Stimulated activated CD4-positive, alpha-beta T cell treated with anti-CD3 and anti-CD28 coated beads, Interleukin-2, amount 100 ng/mL, for 48 hours (primary cell): ENCODE data around the gene CCDC197.

Source experiments
- DNase-seq, 2 donors: peaks; one replicate each; pipeline ENCODE4 v3.0.0-alpha.2; 2020

Gene CCDC197

DNA sequence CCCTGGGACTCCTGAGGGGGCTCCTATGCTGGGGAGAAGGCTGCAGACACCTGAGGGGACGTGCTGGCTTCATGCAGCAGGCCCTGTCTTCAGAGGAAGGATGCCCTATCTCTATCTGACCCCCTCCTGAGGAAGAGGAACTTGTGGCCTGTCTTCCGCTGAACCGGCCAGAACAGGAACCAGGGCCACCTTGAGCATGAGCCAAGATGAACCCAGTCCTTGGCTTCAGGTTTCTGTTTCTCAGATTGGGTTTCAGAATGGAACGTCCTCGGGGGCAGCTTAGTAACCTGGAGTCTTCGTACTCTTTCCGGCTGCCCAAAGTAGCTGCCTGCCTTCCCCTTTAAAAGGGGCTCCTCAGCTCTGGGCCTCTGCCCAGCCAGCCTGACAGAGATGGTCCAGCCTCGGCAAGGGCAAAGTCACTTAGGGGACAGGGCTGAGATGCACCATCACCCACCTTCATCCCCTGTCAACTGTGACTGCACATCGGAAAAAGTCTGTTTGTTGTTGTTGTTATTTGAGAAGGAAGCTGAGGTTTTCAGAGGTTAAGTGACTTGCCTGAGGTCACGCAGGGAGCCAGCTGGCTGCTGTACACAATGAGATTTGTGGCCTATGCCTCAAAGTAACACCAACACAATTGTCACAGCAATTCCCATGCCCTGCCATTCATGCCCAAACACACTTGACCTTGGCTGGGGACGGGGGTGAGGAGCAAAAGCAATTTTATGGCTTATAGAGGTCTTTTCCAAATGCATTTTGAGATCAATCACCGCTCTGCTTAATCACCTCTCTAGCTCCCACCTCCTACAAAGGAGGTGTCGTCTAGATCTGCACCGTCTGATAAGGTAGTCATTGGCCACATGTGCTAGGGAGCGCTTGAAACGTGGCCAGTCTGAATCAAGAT, 34.1 kb upstream of the CCDC197 start:
- DNase-seq, result no peak

DNA sequence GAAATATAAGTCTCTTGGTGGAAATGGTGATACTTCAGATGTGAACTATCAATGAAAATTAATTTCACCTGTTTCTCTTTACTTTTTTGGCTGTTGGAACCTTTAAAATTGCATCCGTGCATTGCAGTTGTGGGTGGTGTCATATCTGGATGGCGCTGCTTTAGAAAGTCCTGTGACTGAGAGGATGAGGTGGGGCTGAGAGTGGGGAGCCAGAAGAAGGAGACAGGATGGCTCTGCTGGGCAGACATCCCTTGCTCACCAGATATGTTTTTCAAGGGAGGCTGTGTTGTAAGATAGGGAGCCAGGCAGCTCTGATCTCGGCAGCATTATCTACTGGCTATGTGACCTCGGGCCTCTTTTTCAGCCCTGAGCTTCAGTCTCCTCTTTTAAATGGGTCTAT, 33.4 kb upstream of the CCDC197 start:
- DNase-seq, result no peak

DNA sequence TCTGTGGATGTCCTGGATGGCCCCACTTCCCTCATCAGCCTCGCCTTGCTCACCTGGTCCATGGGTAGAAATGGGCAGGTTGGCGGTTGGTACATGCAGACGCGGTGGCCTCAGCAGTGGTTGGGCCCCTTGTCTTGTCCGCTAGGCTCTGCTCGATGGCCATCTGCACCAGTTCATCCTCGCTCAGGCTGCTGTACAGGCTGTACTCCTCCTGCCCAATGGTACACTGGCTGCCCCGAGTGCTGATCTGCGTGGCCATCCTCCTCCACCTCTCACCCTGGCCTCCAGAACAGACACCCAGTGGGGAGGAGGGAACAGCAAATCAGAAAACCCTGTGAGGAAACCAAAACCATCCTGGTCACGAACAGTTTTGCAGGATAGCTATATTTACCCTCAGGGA, 32.8 kb upstream of the CCDC197 start:
- DNase-seq, result no peak

DNA sequence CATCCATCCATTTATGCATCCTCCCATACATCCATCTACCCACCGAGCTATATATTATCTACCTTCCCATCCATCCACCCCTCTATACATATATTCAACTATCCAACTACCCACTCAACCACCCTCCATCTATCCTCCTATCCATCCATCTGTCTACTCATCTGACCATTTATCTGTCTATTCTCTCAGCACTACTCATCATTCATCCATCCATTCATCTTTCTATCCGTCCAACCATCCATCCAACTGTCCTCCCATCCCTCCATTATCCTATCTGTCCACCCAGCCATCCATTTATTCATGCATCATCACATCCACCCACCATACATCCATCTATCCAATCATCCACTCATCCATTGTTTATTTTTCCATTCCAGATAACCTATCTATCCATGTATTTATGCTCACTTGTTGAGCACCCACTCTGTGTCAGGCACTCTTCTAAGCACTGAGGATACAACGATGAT, 32.2 kb upstream of the CCDC197 start:
- no peak for DNase-seq

DNA sequence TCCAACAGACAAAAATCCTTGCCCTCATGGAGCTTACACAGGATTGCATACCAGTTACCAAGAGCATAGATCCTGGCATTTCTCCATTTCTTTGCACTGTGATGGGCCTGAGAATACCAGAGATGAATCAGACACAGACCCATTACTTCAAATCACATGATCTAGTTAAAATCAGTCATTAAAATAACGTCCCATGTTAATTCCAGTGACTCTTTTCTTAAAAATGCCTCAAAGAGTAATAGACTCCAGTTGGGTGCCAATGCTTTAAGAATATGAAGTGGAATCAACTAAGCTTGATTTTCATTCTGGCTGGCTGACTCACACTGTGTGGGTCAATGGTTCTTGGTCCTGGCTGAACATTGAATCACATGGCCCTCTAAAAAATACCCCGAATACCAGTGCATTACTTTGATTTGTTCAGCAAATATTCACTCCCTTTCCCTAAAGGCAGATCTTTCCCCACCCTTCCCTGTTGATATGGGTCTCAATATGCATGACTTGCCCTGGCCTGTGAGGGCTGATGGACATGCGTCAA, 31.7 kb upstream of the CCDC197 start:
- no peak for DNase-seq

DNA sequence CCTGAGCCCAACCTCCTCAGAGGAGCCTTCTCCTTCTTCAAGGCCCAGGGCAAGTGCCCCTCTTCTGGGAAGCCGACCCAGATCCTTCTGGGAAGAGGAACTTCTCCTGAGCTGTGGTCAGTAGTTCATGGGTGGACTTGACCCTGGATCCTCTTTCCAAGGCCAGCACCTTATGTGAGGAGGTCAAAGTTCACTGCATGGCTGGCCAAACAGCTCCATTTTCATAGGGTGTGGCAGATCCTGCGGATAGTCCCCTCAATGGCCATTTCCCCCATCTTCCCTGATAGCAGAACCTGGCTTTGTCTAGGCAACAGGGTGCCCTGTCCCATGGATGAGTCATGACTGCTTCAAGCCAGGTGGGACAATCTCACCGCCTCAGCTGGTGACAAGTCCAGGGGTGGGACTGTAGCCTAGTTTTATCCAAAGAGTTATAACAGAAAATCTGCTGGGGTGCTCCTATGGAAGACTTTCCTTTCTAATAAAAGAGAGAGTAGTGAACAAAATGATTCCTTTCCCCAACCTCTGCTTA, 31.1 kb upstream of the CCDC197 start:
- no peak for DNase-seq

DNA sequence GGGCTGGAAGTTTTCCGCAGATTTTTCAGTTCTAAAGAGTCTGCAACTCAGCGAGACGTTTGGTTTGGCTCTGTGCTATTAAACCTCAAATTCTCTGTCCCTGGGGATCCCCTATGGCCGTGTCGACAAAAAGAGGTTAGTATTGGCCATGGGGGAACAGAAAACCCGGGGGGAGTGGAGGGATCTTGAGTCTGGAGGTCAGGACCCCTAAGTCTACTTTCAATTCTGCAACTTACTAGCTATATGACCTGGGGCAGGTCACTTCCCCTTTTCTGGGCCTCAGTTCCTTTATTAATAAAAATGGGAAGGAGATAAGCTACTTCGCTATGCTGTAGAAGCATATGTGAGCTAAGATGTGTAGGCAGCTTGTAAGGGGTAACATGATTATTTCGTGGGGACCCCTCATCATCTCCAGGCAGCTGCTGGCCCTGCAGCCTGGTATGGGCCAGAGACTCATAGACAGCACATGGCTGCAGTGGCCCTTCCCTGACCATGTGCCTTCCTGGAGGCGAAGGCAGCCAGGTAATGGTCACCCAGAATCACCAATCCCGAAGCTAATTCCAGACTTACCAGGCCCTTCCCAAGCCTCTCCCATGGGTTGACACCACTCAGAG, 29.4 kb upstream of the CCDC197 start:
- DNase-seq, result no peak

DNA sequence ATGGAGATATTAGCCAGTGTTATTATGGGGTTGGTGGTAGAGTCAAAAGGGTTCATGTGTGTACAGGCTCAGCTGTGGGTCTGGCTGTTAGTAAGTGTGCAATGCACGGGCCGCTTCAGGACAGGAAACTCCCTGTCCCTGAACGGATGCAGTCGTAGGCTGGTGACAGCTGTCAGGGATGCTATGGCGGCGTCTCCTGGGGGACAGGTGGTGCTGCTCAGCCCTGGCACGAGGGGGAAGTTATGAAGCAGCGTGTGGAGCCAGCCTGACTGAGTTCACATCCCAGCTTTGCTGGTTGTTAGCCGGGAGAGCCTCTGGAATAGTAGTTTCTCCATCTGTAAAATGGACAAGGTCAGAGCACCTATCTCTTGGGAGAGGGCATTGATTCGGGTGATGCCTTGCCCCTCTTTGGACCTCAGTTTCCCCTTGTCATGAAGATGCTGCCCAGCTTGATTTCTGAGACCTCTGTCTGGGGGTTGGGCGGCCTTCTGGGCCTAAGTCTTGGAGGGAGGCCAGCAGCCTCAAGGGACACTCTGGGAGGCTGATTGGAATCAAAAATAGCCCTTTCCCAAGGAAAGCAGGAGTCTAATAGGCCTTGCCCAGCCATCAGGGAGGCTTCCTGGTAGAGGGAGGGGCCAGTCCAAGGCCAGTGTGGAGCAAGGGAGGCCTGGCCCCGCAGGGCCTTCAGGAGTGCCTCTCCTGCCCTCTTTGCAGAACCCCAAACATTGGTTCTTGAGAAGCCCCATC, 27.8 kb upstream of the CCDC197 start:
- no peak for DNase-seq

DNA sequence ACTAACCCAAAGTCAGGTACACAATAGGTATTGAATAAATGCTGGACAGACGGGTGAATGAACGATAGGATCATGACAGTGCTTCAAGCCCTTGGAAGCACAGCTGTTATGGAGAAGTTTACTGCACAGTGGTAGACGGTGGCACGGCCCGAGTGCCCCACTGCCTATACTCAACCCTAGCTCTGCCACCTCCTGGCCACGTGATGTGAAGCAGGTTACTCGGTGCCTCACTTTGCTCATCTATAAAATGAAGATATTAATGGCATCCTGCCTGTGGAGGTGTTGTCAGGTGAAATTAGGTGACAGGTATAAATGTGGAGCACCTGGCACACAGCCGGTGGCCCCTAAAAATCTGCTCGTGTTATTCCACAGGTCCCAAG, 26.5 kb upstream of the CCDC197 start:
- DNase-seq, result no peak

DNA sequence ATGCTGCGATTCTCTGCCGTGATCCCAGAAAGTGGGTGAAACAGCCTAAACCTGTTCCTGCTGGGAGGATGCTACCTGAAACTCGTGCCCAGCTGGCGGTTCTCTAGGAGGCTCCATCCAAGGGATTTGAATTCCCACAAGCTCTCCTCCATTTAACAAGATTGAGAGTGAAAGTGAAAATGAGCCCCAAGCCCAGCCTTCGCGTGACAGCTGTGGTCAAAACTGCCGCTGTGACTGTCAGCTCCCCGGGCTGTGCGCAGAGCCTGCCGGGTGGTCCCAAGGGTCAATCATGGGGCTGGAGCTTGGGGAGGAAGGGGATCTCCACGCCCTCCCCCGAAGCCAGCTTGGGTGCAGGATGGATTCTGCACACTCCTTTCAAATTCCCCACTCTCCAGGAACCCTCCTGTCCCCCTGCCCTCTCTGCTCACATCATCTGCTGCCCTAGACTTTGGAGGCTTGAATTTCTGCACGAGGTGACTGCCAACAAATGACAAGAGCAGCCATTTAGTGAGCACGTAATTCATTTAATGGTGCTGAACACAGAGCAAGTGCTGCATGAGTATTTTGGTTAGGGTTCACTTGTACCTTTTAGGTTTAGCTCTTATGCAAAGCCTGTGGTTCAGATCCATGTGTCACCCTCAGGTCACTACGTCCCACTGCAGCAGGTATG, 26.0 kb upstream of the CCDC197 start:
- DNase-seq, result no peak

DNA sequence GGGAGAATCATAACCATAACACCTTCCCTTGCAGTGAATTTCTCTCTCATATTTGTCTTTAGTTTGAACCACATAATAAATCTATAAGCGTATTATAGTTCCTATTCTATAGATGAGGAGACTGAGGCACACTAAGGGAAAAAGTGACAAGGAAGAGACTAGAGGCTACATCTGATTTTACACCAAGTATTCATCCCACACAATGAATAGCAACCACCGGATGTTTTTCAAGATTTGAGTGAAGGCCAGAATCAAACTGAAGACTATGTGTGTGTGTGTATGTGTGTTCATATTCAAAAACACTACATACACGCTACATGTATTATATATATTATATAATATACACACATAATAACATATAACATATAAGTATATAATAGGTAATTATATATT, 25.5 kb upstream of the CCDC197 start:
- DNase-seq, result no peak

DNA sequence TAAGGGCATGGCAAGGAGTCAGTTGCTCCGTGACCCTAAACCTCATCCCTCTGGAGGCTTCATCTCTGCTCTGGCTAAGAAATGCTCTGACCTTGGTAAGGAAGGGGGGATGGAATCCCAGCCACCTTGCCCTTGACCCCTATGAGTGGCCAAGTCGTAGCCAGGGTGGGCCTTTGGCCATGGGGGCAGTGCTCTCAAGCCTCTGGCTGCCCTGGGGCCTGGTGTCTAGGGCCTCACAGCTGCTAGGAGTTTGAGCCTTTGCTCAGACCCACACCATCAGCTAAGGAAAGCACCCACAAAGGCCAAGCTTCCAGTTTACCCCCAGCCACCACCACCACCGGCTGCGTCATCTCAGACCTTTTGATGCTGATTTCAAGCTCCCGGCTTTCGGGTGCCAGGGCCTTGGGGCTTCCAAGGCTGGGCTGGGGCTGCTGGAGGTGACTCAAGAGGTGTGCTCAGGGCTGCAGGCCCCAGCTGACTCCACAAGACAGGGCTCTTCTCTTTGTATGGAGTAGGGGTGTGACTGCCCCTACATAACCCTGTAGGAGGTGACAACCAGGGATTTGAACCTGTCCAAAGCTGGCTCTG, 24.4 kb upstream of the CCDC197 start:
- DNase-seq, result no peak

DNA sequence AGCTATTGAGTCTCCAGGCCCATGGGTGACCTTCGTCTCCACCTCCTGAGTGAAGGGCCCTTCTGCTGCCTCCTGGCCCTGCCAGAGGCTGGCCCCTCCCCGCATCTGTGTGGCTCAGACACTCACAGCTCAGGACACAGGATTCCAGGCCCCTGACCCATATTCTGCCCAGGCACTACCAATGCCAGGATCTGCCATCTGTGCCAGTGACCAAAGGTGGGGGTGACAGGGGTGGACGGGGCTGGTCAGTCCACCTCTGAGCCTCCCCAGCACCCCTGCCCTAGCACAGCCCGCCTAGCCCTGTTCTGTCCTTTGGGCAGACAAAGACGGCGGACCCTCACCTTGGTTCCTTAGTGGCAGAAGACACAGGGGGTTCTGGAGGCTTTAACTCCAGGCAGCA, 23.5 kb upstream of the CCDC197 start:
- no peak for DNase-seq

DNA sequence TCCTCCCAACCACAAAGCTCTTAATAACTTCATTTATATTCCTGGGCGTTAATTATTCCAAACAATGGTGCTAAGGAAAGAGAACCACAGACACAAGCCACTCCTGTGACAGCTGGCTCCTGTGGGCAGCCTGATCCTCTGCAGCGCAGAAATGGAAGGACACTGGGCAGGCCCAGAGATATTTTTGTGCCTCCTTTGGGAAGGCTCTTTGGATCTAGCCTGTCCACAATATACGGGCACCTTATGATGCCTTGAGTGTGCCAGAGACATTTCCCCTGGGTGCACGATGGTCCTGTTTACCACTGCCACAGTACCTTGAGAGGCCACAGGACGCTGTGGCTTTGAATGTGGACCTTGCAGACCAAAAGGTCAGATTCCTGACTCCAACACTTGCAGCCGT, 22.8 kb upstream of the CCDC197 start:
- DNase-seq, result no peak

DNA sequence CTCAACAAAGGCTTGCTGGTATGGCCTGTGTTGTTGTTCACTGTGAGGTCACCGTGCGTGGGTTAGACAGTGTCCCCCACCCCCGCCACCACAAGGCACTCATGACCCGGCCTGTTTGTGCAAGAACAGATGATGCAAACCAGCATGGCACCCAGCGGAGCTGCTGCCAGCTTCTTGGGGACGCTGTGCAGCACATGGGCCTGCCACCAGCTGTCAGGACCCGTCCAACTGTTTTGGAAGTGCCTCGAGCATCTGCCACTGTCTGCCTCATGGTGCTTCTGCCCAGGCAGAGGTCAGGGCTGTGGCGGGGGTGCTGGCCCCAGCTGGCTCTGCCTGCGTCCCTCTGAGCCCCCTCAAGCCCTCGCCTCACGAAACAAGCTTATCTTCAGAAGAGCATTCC, 22.3 kb upstream of the CCDC197 start:
- DNase-seq, result no peak

DNA sequence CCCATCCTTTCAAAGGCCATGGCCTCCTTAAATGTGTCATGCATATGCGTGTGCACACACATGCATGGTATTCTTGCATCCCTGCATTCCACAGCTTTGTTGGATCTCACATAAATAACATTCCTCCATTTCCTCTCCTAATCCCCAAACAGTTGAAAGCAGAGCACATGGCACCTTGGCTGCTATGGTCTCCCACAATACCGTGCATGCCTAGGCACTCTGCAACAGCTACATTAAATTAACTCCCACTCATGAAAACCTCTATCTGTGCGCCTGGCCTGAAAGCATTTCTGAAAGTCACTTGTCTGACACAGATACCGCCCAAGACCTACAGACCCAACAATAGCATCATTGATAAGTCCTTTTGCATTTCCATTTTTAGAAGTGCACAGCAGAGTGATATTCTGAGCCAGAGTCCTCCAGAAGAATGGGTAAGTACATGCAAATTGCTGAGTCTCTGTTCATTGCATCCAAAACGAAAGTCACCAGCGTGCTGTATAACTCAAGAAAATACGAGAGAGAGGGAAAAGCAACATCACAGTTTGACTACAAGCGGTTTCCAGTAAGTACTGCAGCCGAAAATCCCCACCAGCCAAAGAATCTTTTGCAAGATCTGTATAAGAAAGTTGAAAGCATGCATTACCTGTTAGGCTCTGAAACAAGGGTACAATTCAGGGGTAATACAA, 21.2 kb upstream of the CCDC197 start:
- DNase-seq, result no peak

DNA sequence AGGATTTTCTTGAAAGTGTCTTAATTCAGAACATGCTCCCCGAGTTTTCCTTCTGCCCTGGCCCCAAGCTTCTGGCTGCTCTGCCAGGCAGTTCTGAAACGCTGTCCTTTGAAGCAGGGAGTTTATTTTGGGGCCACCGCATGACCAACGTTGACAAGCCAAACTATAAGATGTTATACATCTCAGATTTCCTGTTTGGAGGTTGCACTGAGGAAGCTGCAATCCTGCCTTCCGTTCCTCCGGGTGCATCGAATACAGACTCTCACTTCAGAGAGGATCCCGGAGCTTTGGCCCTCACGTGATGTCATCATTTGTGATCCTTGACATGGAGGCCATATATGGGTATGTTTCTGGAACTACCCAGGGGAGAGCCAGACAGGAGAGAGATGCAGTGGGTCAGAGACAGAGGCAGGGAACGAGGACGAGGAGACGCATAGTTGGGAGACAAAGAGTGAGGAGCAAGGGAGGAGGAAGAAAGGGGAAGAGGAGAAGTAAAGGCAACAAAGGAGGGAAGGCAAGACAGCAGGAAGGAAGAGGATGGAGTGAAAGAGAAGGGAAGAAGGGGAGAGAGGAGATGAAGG, 20.5 kb upstream of the CCDC197 start, which contains the start of gene ASB2:
Gene ASB2 (minus strand): TSS at position 94 of the 581 bp plus-strand sequence. CDS start 12,031 bp downstream, outside the sequence.
- no peak for DNase-seq

DNA sequence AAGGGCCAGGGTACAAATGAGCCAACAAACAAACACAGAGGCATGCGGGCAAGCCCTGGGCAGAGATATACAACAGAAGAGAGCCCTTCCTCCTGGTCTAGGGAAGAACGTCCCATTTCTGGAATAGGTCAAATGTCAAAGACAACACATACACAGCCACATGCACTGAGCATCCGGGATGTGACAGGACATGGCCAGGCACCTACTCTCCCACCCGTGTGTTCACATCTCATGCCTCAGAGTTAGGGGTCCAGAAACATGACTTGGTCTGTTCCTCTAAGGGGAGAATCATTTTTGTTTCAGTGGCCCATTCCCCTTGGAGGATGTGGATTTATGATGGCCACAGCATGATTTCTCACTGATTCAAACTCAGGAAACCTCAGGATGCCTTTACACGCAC, 19.9 kb upstream of the CCDC197 start:
- no peak for DNase-seq

DNA sequence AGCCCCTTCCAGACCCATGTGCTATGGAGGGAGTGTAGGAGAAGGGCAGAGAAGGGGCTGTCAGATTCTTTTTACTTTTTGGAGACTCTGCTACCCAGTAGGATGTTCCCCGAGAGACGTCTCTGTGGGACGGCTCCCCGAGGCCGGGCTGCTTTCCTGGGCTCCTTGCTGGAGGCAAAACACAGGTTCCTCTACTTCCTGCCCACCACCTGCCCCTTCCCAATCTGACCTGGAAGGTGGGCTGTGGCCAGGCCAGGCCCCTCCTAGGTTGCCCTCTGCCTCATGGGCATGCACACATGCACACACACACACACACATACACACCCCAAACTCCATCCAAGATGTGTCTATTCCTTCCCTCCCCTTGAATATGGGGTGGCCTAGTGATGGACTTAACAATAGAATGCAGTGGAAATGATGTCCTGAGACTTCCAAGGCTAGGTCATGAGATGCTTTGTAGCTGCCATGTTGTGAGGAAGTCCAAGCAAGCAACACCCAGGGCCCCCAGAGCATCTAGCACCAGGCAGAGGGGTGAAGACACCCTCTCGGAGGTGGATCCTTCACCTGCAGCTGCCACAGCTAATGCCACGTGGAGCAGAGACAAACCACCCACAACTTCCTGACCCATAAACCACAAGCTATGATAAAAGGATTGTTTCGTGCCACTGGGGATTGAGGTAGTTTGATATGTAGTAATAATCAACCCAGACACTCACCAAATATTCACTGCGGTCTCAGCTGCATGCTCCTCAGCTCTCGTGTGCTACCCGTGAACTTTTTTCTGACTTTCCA, 19.1 kb upstream of the CCDC197 start:
- DNase-seq, result peak; percentile 61 to 63

DNA sequence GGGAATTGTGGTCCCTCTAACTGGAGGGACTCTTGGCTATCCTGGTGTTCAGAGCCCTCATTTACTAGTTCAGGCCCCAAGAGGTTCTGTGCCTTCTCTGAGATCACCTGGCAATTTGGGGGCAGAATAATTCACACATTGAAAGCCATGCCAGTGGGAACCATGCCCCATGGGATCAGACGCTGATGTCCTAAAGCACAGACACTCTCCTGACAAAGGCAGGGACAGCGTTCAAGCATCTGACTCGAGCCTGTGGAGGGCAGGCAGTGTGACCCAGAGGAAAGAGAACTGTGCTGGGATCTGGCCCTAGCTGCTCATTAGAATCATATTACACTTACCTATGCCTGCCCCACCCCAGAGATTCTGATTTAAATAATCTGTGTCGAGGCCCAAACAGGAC, 18.4 kb upstream of the CCDC197 start:
- DNase-seq, result no peak
